ENCODE measurements around the gene PATE4.
A peak's percentile ranks its signal among the peaks of the same experiment; 100 is the strongest.
"Not testable (repeated sequence)": the region's sequence is repeated elsewhere in the genome, so short reads cannot be mapped to it uniquely, and the experiment has no call there.

PATE4 gene, protein sequence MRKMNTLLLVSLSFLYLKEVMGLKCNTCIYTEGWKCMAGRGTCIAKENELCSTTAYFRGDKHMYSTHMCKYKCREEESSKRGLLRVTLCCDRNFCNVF

DNA sequence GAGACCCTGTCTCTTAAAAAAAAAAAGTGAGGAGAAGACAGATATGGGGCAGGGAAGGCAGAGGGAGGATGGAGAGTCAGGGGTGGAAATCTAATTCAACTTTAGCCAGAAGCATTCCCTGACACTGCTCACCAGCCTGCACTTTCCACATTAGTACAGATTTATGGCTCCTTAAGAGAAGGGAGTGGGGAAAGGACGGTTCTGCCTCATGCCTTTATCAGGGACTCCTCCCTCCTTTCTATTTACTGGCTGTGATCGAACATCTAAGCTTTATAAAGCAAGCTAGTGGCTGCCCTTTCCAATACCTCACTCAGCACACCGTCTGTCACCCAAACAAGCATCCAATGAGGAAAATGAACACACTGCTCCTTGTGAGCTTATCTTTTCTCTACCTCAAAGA, at the start of gene PATE4:
PATE4 (plus strand) TSS at position 301 of the 400 bp plus-strand sequence; CDS start at position 345, 44 bp downstream.
- no peak for DNase-seq

DNA sequence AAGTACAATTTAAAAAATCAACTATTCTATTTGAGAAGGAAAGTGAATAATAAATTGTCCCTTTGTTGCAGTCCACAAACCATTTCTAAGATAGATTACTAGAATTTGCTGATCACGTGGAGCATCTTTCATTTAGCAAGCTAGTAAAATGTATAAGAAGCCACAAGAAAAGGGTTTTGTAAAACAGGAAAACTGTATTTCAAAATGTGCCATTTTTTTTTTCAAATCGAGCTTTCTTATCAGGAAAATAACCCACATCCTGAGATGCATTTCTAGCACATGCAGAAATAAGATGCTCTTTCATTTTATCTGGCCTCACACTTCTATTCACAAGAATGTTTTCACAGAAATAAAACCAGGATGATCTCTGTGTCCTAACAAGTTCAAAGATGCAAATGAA, 48.4 kb upstream of the PATE4 start:
- no peak for DNase-seq

DNA sequence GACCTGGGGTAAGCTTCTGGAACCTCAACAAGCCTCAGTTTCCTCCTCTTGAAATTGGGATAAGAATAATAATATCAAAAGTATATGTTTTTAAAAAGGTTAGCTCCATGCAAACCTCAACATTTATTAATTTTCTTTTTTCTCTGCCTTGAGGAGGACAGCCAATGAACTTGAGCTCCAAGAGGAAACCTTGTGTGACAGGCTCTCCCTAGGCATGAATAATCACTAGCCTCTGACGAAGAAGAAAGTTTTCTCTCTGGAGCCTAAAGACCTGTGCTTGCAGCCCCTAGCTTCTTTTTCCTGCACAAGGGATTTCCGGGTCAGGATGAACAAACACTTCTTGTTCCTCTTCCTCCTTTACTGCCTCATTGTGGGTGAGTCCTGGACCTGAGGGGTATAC, 45.3 kb upstream of the PATE4 start, which contains the start of gene PATE3:
PATE3 (plus strand) TSS at position 301 of the 400 bp plus-strand sequence; CDS start at position 326, 25 bp downstream.
- no peak for DNase-seq

DNA sequence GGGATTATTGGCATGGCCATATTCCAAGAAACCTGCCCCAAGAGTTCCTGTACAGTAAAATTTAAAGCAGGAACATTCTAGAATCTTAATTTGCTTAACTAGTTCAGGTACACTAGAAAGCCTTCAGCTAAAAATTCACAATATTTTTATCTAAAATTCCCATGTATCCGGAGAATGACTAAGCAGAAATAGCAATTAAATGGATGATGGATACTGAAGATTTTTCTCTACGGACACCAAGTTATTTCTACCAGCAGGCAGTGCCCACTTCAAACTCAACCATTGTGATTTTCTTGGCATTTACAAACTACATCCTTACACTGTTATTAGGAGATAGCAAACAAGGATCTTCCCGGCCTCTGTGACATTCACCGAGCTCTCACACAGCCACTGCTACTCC, 42.3 kb upstream of the PATE4 start:
- DNase-seq = no peak

DNA sequence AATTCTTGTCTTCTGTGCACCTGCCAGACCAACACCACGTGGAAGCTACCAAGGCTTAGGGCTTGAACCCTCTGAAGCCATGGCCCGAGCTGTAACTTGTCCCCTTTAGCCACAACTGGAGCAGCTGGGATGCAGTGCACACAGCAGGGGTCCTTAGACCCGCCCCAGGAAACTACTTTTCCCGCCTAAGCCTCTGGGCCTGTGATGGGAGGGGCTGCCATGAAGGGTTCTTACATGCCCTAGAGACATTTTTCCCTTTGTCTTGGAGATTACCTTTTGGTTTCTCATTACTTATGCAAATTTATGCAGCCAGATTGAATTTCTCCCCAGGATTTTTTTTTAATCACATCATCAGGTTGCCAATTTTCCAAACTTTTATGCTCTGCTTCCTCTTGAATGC, 35.5 kb upstream of the PATE4 start:
- DNase-seq = no peak

DNA sequence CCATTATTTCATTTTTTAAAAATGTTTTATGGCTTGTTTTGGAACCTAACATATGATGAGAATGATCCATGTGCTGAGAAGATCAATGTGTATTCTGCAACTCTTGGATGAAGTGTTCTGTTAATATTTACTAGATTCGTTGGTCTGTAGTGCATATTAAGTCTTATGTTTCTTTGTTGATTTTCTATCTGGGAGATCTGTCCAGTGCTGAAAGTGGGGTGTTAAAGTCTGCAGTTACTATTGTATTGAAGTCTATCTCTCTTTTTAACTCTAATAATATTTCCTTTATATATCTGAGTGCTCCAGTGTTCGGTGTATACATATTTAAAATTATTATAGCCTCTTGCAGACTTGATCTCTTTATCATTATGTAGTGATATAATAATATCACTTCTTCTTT, 33.3 kb upstream of the PATE4 start:
- no peak for DNase-seq

DNA sequence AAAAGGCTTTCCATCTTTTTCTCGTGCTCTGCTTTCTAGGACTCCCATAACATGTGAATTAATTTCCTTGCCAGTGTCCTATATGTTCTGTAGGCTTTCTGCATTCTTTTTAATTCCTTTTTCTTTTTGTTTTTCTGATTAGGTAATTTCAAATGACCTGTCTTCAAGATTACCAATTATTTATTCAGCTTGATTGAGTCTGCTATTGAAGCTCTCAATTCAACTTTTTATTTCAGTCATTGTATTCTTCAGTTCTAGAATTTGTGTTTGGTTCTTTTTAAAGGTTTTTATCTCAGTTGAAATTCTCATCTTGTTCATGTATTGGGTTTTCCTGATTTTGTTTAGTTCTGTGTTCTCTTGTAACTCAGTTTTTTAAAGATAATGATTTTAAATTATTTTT, 30.7 kb upstream of the PATE4 start:
- no peak for DNase-seq

DNA sequence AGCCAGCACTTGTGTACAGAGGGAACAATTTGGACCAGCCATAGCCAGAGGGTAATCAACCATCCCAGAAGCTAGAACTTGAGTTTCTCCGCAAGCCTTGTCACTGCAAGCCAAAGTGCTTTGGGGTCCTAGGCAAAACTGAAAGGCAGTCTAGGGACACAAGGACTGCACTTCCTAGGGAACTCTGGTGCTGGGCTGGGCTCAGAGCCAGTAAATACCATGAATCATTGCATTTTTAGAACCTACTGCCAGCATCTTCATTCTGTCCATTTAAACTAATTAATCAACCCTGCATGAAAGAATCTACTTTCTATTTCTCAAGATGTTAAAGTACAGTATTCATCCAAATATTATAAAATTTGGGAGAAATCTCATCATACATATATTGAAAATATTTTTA, 25.2 kb upstream of the PATE4 start:
- DNase-seq = no peak

DNA sequence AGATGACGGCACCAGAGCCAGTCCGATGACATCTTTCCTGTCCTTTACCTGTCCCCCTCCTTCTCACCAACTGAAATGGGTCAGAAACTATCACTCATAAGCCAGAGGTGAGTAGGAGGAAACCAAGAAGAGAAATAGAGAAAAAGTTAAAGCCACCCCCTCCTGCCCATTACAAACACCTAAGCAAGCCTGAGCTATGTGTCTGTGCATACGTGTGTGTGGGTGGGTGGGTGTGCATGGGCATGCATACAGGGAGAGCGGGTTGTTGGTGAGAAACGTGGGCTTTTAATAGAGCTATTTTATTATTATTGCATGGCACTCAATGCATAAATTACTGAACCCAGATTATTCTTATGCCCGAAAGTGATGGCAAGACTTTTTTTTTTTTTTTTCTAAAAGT, 2.6 kb downstream of the PATE4 start:
- DNase-seq = no peak

DNA sequence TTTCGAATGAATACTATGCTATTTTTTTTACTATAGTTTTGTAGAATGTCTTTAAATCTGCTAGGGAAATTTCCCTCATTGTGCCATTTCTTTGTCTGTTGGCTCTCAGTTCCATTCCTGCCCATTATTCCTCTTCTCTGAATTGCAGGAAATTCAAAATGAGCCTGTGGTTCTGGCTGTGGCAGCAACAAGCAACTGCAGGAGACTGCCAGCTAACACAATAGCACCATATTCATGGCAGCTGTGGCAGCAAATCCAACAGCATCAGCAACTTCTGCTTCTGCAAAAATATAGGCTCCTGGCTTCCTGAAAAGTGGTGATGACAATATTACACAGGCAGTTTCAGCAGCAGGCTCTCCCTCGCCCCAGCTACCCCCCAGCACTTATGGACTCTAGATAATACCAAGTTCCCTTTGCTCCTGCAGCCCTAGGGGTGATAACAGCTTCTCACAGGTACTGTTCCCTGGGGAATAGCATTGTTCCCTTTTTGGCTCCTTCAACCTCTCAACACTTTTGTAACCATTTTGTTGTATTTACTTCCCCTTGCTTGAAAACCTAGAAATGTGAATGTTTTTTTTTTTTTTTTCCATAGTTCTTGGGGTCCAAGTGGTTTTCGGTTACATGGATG, 9.3 kb downstream of the PATE4 start:
- DNase-seq = no peak

DNA sequence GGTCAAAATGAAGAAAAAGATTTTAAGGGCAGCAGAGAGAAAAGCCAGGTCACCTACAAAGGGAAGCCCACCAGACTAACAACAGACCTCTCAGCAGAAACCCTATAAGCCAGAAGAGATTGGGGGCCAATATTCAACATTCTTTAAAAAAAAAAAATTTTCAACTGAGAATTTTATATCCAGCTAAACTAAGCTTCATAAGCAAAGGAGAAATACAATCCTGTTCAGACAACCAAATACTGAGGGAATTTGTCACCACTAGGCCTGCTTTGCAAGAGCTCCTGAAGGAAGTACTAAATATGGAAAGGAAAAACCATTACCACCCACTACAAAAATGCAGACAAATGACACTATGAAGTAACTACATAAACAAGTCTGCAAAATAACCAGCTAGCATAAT, 13.1 kb downstream of the PATE4 start:
- DNase-seq = no peak

DNA sequence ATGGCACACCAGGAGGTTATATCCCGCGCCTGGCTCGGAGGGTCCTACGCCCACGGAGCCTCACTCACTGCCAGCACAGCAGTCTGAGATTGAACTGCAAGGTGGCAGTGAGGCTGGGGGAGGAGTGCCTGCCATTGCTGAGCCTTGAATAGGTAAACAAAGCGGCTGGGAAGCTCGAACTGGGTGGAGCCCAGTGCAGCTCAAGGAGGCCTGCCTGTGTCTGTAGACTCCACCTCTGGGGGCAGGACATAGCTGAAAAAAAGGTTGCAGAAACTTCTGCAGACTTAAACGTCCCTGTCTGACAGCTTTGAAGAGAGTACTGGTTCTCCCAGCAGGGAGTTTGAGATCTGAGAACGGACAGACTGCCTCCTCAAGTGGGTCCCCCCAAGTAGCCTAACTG, 24.6 kb downstream of the PATE4 start:
- not testable (repeated sequence) for DNase-seq

DNA sequence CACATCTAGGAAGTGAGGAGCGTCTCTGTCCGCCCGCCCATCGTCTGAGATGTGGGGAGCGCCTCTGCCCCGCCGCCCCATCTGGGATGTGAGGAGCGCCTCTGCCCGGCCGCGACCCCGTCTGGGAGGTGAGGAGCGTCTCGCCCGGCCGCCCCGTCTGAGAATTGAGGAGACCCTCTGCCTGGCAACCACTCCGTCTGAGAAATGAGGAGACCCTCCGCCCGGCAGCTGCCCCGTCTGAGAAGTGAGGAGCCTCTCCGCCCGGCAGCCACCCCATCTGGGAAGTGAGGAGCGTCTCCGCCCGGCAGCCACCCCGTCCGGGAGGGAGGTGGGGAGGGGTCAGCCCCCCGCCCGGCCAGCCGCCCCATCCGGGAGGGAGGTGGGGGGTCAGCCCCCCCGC, 29.7 kb downstream of the PATE4 start:
- not testable (repeated sequence) for DNase-seq

DNA sequence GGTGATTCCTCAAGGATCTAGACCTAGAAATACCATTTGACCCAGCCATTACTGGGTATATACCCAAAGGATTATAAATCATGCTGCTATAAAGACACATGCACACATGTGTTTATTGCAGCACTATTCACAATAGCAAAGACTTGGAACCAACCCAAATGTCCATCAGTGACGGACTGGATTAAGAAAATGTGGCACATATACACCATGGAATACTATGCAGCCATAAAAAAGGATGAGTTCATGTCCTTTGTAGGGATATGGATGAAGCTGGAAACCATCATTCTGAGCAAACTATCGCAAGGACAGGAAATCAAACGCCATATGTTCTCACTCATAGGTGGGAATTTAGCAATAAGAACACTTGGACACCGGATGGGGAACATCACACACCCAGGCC, 32.2 kb downstream of the PATE4 start:
- DNase-seq = not testable (repeated sequence)

DNA sequence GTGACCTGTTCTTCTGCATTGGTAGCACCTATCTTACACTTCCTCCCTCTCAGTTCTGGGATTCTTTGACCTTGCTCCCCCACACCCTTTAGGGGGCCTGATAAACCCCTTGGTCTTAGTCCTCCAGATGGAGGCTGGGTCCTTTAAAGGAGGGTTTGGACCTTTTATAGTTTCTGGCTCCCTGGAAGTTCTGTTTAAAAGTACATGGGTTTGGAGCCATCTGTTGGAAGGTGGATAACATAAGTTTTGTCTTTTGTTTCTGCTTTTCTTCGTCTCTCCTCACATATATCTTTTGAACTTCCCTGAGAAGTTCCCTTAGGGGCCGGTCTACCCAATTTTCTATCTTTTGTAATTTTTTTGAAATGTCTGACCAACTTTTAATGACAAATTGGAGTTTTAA, 36.4 kb downstream of the PATE4 start:
- DNase-seq = no peak

DNA sequence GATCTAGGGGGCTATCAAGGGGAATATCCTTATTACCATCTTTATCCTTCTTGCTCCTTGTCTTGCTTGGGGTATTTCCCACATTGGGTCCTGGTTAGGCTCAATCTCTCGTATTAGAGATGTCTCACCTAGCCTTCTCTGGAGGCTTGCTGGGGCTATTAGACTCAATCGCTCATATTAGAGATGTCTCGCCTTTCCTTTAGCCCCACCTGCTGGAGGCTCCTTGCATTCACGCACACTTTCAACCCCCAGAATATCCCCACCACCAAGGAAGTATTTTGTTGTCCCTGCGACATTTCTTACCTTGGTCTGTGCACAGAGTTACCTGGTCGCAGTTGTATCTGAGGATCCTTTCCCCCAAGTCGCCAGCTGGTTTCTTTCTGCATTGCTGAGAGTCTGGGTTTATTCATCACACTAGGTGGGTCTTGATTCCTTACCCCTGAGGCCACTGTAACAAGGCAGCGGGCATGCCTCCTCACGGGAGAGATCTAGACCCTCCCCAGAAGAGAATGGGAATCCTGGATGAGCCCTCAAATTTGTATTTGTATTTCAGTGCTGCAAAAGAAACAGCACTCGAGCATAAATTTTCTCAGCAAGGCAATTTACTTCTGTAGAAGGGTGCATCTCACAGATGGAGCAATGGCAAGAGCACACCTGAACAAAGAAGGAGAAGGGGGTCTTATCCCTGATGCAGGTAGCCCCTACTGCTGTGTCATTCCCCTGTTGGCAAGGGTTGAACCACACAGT, 38.4 kb downstream of the PATE4 start:
- DNase-seq = no peak

DNA sequence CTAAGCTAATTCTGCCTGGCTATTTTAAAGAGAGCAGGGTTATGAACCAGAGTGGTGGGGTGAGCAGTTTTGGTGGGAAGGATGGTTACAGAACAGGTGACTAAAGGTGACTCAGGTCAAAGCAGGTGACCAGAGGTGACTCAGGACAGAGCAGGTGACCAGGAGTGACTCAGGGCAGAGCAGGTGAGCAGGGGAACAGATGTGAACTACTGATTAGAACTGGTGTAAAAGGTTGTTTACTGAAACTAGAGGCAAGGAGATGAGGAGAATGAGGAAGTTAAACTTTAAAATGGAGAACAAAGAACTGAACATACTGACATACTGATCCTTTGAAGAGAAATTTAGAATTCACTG, 39.0 kb downstream of the PATE4 start:
- DNase-seq = no peak

DNA sequence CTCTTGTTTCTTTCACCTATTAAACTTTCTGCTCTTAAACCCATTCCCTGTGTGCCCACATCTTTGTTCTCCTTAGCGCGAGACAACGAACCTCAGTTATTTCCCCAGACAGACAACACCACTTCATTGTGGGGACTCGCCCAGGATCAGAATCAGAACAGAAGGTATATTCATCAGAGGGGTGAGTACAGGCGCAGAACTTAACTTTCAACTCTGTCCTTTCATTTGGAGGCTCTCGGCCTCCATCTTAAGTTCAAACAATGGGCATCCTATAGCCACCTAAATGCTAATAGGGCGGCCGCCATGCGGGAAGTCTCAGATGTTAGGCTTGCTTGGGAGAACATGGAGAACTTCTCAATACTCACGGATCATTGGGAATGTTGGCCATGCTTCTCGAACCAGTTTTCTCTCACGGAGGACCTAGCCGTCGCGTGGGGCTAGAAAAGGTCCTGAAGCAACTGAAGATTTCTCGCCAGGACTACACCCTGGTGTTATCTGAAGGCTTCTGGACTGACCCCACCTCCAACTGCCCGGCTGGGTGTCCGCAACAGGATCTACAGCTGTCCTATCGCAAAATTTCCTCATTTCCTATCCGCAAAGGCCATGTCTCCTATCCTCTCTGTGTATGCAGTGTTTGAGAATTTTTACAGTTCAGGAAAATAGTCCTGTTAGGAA, 40.9 kb downstream of the PATE4 start:
- DNase-seq = no peak

DNA sequence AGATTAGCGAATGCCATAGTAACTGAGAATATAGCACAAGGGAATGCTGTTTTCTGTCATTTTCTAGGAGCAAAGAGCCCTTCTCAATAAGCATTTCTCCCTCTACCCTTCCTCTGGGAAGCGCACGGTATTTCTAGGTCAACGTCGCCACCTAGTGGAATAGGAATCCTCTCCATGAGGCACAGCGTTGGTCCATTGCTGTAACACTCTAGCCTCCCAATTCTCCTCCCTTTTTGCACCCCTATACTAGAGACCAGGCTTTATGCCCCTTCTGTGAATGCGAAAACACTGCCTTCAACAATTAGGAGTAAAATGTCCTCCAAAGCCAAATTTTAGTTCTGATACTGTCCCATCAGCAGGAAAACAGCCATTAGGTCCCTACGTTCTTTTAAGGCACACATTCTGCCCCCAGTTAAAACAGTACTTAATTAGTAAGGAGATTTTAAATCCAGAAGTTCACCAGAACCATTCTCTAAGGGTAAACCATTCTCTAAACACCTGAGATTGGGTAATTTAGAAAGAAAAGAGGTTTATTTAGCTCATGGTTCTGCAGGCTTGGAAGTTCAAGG, 41.5 kb downstream of the PATE4 start:
- DNase-seq = peak; percentile 68

DNA sequence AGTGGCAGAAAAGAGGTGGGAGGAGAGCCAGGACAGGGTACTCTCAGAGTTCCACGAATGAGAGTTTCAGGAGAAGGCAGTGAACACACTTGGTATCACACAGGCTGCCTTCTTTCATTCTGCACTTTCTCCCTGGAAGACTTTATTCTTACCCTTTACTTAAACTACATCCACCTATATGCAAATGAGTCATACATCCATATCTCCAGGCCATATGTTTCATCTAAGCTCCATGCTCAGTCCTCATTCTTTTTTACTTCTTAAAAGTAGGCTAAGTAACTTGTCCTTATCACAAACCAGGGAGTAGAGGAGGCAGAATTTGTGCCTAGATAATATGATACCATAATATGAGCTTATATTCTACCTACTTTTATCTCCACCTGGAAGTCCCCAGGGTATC, 48.2 kb downstream of the PATE4 start:
- DNase-seq = no peak

DNA sequence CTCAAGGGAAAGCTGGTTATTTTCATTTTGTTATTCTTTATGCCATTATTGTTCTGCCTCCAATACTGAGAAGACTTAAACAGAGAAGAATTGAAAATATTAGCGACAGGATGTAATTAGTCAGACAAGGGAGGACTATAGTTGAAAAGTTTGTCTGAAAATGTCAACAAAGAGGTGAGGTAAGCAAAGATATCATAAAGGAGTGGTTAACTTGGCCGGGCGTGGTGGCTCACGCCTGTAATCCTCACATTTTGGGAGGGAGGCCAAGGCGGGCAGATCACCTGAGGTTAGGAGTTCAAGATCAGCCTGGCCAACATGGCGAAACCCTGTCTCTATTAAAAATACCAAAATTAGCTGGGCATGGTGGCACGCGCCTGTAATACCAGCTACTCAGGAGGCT, 50.3 kb downstream of the PATE4 start:
- DNase-seq = no peak

DNA sequence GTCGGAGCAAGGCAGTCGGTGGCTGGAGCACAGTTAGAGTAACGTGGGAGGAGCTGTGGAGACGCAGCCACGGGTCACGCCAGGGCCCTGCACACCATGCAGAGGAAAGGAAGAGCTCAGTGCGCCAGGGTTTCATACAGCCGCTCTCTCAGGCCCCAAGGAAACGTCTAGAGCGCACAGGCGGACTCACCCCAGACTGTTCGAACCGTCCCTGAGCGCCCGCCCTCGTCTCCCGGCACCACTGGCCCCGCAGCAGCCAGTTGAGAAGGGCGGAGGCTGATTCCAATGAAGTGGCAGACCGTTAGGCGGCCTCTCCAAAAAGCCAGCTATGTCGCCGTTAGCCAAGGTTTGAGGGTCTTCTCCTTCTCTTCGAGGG, 53.9 kb downstream of the PATE4 start:
- peak; percentile 79 for DNase-seq
